HEK293 (cell line): ENCODE results near the gene ZNF521.

Experiments
- GLI4 ChIP-seq: fragments of 450-650 bp; formaldehyde crosslinking; IDR thresholded peaks from 2 replicates; pipeline ENCODE4 v1.5.1; 2016; ENCODE audit warnings: missing biosample characterization, missing genetic modification characterization
- OVOL3 ChIP-seq: fragments of 450-650 bp; formaldehyde crosslinking; IDR thresholded peaks from 2 replicates; pipeline ENCODE4 v1.5.1; 2016; ENCODE audit warnings: missing biosample characterization, missing genetic modification characterization
- PBX3 ChIP-seq: sonication (generic); formaldehyde crosslinking; IDR thresholded peaks from 2 replicates; pipeline ENCODE4 v1.8.1; 2022; ENCODE audit warnings: mild to moderate bottlenecking, moderate library complexity, missing genetic modification reagents
- SP2 ChIP-seq: fragments of 450-650 bp; formaldehyde crosslinking; IDR thresholded peaks from 2 replicates; pipeline ENCODE4 v1.5.1; 2016; ENCODE audit warnings: missing biosample characterization, missing genetic modification characterization
- ZNF221 ChIP-seq: fragments of 450-650 bp; formaldehyde crosslinking; IDR thresholded peaks from 2 replicates; pipeline ENCODE4 v1.5.1; 2017; ENCODE audit warnings: missing biosample characterization, missing genetic modification characterization, borderline replicate concordance
- ZNF274 ChIP-seq, 2 experiments: fragments of 200-500 bp in 1 of 2; fragments of 450-650 bp in 1 of 2; sonication (Bioruptor generic) in 1 of 2; formaldehyde crosslinking in 1 of 2; IDR thresholded peaks; 2 replicates each; pipeline versions ENCODE4 v1.5.1 to v1.6.1; 2014 to 2016; ENCODE audit warnings: borderline replicate concordance in 1 of 2, inconsistent platforms in 1 of 2, low read length in 1 of 2, missing biosample characterization in 1 of 2, missing genetic modification characterization in 1 of 2
- ZNF610 ChIP-seq: fragments of 450-650 bp; formaldehyde crosslinking; IDR thresholded peaks from 2 replicates; pipeline ENCODE4 v1.5.1; 2016; ENCODE audit warnings: missing biosample characterization, missing genetic modification characterization, borderline replicate concordance
- TF ChIP-seq, protein P1 (sequence below): fragments of 450-650 bp; formaldehyde crosslinking; IDR thresholded peaks from 2 replicates; pipeline ENCODE4 v1.5.1; 2016; ENCODE audit warnings: missing biosample characterization, missing genetic modification characterization

GRCh38 chr18:25153426-25153825 is 198.5 kb downstream of the ZNF521 start:
- TF ChIP-seq ZNF274 (IDR thresholded peaks at IDR 0.05; ENCODE audit: low read length): no peak
- TF ChIP-seq ZNF274 (tag by site-specific recombination; IDR thresholded peaks at IDR 0.05; ENCODE audit: borderline replicate concordance): no peak
- no peak for TF ChIP-seq PBX3 (CRISPR knock-in tag)
- no peak for TF ChIP-seq GLI4 (tag by site-specific recombination)
- TF ChIP-seq ZNF610 (tag by site-specific recombination): no peak
- TF ChIP-seq OVOL3 (tag by site-specific recombination): no peak
- TF ChIP-seq, protein P1, sequence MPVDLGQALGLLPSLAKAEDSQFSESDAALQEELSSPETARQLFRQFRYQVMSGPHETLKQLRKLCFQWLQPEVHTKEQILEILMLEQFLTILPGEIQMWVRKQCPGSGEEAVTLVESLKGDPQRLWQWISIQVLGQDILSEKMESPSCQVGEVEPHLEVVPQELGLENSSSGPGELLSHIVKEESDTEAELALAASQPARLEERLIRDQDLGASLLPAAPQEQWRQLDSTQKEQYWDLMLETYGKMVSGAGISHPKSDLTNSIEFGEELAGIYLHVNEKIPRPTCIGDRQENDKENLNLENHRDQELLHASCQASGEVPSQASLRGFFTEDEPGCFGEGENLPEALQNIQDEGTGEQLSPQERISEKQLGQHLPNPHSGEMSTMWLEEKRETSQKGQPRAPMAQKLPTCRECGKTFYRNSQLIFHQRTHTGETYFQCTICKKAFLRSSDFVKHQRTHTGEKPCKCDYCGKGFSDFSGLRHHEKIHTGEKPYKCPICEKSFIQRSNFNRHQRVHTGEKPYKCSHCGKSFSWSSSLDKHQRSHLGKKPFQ (tag by site-specific recombination): no peak
- TF ChIP-seq SP2: no peak
- no peak for TF ChIP-seq ZNF221
